ENCODE results near the gene CADPS.

CADPS gene

DNA sequence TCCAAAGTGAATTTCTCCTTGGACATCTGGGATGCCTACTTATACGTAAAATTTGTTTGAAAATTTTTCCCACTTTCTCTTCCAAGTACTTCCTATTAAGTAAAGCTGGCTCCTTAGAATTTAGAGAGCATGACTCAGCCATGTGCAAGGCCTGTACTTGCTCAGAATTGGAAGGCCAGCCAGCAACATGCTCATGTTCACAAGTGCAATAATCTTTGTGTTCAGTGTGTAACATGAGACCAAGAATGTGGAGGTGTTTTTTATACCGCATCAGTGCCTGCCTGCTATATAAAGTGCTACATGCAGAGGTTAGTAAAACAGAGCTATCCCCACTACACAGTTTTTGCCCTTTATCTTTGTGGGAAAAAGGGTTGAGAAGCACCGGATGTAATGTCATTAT, 349.9 kb downstream of the CADPS start:
- no peak for DNase-seq (ENCODE audit: low read depth in 1 of 2, low spot score in 1 of 2)

DNA sequence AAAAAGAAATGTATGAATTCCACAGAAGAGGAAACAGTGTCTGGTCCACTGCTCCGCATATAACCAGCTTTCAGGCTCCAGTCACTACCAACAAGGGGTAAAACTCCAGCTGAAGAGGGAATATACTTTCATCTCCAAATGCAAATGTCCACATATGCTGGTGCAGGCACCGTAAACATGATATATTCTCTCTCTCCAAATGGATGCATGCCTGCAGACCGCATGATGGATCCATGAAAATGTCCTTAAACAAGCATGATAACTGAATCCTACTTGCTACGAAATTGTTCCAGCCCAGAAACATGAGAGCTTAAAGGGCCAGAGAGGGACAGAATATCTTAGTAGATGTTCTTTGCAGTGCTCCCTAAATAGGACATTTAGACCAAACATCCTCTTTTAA, 351.5 kb downstream of the CADPS start:
- DNase-seq (ENCODE audit: low read depth in 1 of 2, low spot score in 1 of 2) = no peak

DNA sequence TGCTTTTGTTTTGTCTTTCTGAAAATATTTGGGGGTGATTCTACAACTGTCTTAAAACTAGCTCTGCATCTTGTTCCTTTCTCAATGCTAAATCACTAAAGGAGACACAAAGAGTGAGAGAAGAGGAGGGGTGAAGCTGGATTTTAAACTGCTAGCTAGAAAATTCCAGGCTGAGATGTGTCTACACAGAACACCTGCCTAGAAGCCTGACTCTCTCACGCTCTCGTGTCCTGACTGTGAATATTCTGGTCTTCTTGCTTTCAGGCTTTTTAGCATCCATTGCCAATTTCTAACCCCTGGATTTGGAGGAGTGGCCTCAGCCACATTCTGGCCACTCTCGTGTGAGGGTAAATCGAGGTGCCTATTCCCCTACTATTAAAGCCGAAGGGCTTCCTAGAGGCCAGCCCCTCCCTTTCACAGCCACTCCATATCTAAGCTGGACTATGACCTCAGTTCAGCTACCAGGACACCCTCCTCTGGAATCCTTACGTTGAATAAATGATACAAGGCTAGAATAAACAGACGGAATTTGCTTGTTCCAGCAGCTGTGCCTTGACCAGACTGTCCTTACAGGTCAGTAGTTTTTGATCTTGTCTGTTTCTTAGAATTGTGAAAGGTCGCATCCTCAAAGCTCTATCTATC, 353.6 kb downstream of the CADPS start:
- DNase-seq (ENCODE audit: low read depth in 1 of 2, low spot score in 1 of 2) = no peak

DNA sequence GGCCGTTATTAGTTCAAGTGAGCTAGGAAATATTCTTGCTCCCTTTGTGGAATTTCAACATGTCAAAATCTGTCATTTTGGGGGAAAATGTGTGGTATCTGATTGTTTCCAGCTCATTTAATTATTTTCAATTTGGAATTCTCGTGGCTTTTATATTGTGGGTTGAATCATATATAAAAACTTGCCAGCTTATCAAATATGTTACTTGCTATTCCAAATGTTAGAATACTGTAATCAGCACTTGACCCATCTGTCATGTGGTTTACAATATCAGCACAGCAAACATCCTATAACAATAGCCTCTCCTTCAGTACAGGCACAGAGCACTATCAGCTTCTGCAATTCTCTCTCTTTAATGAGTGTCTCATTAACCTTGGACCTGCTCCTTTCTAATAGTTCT, 371.7 kb downstream of the CADPS start:
- no peak for DNase-seq (ENCODE audit: low read depth in 1 of 2, low spot score in 1 of 2)

DNA sequence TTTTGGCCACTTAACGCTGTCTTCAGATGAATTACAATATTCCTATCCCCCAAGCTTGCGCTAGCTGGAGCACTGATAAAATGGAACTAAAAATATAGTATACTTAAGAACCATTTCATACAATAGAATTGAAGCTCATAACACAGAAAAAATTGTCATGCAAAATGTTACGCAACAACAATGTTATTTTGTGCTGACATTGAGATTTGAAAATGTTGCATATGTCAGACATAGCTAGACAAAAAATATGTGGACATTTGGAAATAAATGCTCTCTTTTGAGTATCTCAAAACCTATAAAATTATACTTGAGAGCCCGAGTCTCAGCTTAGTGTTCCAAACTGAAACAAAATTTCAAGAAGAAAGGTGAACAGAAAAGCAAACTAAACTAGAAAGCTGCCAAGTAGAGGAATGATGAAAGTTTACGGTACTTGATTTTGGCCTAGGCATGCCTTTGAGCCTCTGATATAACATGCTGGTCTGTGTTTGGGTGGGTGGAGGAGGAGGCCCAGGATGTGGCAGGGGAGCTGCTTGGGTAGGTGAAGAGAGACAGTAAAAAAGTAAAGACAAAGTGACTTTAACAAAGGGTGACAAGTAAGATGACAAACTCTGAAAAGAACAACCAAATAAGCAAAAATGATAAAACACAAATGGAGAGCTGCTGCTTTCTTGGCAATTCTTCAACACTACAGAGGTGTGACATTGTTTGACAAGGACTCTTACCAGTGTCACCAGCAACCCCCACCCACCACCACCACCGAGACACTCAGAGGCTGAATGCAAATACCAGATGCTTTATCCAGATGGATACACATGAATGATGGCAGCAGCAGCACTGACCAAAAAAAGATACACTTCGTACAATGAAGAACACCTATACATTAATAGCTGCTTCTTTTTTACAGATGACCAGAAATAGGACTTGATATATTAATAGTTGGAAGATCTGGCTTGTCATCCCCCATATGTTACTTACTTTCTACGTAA, 372.6 kb downstream of the CADPS start:
- DNase-seq (ENCODE audit: low read depth in 1 of 2, low spot score in 1 of 2) = no peak

DNA sequence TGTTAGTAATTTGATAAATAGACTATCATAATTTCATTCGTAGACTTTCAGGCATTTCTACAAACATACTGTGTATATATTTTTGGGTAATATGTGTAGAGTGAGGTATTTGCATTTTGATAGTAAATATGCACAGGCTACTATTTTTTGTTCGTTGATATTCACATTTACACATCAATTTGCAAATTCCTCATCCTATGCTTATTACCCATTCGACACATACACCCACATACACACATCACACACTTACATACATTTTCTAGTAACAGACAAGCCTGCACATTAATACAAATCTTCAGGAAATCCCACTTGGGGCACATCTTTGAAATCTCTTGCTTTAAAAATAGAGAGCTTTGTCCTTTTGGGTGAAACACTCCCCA, 373.9 kb downstream of the CADPS start:
- no peak for DNase-seq (ENCODE audit: low read depth in 1 of 2, low spot score in 1 of 2)

DNA sequence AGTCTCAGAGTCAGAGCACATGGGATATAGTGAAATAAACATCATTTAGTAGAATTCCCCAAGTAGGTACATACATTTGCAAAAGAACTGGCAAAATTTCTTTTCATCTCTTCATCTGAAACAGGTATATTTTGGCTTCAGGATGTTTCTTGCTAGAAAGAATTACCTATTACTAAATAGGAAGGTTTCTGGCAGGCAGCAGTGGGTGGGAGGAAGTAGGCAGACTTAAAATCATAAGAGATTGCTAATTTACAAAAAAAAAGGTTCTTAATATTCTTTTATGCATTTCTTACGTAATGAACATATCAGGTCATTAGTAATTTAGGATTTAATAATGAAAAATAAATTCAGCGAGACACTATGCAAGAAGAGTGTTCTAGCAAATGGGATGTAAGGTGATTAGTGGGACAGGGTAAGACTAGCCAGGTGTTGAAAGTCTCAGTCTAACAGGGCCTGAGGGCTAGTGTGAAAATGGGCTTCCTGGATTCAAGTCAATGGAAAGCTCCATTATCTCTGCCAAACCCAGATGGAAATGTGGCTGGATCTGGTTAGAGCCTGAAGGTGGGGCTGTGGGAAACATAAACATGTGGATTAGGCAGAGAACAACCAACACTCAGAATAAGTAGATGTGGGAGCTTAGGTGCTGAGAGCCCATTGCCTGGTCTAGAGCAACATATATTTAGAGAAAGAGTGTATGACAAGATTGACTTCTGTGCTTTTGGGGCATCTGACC, 374.5 kb downstream of the CADPS start:
- no peak for DNase-seq (ENCODE audit: low read depth in 1 of 2, low spot score in 1 of 2)

DNA sequence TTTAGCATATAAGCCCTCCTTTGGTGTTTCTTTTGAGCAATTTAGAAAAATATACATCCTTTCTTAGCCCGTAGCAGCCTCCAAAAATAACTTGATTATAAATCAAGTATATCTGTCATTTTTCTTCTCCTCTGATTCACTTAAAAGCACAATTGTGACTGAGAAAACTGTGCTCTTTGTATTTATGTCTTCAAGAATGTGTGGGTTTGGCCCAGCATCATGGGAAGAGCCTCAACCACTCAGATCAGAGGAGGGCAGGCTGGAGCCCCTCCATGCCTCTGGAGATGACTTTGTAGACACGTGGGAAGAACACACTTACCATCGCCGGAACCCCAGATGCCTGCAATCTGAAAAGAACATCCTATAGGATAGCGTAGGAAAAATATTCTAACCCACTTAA, 378.1 kb downstream of the CADPS start:
- no peak for DNase-seq (ENCODE audit: low read depth in 1 of 2, low spot score in 1 of 2)

DNA sequence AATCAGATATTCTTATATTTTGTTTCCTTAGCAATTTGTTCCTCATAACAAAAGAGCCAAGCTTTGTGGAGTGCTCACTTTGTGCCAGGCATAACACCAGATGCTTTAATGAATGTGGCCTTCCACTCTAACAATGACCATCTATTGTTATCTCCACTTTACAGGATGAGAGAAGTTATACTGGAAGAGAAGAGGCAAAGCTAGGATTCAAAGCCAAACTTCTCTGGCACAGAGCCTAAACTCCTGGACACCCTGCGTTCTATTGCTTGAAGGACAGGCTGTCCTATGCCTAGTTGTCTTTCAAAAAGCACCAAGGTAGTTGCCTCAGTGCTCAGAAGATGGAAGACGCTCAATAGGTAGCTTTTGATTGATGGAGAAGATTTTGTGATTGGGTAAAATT, 378.7 kb downstream of the CADPS start:
- DNase-seq (ENCODE audit: low read depth in 1 of 2, low spot score in 1 of 2) = no peak

DNA sequence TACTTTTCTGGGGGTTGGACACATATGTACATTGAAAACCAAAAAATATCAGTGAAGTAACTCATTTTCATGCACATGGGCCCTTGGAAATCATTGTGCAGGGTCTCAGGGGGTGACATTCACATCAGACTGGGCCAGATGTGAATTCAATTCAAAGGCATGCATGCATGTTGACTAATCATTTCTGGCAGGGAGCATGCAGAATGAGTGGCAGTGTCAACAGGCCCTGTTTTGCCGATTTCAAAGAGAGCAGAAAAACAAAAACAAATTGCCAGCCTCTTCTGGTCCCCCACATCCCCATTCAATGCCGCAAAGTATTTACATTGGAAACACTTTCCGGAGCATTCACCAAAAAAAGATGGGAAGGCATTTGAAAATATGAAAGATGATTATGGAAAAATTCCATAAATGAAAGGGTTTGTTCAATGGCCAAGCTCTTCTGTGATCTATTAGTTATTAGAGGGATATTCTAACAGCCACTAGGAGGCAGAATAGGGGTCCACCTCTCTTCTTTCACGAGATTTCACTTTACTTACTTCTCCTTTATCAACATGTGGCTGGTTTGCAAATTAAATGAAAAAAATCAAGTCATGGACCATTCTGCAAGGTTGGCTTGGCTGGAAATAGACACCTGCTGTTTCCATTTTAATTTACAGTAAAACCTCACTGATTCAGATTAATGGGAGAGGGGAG, 382.0 kb downstream of the CADPS start:
- DNase-seq (ENCODE audit: low read depth in 1 of 2, low spot score in 1 of 2) = no peak

DNA sequence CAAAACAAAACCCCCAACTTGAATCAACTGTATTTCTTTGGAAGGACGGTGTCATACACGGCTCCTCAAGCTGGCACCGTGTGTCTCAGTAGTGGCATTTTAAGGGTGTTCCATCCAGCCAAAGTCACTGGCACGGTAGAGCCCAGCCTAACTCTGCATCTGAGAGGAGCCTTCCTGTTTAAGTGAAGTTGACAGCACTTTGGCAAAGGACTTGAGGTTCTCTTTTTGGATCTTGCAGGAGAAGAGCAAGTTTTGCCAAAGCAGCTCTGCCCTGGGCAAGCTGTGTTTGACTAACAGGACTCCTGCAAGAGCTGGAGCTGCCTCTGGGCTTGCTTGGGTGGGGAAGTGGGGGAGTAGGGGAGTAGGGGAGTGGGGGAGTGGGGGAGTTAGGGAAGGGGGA, 392.3 kb downstream of the CADPS start:
- no peak for DNase-seq (ENCODE audit: low read depth in 1 of 2, low spot score in 1 of 2)

DNA sequence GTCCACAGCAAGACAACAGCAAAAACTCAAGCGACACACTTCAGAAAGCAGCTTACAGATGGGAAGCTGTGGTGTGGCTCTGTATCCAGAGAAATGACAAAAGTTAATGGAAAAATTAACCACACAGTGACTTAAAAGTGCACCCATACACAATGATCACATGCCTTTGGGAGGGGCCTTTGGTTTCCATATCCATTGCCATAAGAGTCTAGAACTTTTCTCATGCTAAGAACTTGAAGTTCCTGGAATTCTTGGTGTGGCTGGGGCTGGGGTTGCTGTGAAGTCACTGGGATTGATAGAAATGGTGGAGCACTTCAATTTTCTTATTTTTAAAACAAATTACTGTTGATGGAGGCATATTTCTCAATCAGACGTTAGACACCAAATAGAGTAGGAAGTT, 393.3 kb downstream of the CADPS start:
- DNase-seq (ENCODE audit: low read depth in 1 of 2, low spot score in 1 of 2) = no peak

DNA sequence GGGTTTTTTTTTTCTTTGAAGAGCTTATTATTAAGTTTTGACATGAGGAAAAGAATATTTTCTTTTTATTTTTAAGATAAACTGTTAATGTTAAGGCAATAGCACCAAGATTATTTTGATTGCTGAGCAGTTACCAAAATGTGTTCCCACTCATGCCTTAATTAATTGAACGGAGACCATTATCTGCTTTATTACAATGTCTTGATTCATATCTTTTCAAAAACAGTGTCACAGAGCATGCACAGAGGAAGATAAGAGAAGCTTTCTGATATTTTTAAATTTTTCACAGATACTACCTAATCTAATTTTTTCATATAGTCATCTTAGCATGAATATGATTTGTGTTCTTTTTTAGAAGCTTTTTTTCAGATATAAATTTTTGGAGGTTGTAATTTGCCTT, 395.2 kb downstream of the CADPS start:
- no peak for DNase-seq (ENCODE audit: low read depth in 1 of 2, low spot score in 1 of 2)

DNA sequence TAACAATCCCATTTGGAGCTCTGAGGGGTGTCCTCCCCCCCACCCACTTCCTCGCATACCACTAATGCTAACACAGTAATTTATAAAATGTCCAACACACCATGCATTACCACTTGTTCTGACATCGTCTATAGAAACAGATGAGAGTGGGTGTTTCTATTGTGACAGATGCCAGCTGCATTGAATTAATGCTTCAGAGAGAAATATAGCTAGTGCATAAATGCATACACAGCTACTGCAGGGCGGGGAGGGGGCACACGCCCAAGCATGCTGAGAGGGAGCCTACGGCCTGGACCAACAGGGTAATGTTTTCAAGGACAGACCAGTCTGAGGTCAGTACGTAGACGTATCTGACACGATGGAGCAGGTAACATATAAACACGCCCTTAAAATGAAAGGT, 395.9 kb downstream of the CADPS start:
- no peak for DNase-seq (ENCODE audit: low read depth in 1 of 2, low spot score in 1 of 2)

DNA sequence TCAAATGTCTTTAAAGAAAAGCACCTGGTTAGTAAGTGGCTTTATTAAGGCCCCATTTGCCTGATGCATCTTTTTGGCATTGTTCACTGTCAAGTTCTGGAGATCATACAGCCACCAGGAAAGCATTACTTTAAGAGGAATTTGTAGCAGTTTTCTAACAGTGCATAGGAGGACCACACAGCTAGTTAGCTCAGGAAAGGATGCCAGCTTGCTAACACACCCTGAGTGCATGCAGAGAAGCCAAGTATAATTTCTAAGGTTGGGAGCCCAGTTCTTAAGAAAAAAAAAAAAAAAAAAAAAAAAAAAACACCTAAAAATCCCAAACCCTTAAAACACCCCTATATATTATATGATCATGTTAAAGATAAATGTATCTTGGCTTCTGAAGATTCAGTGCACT, 399.9 kb downstream of the CADPS start:
- DNase-seq (ENCODE audit: low read depth in 1 of 2, low spot score in 1 of 2) = no peak

DNA sequence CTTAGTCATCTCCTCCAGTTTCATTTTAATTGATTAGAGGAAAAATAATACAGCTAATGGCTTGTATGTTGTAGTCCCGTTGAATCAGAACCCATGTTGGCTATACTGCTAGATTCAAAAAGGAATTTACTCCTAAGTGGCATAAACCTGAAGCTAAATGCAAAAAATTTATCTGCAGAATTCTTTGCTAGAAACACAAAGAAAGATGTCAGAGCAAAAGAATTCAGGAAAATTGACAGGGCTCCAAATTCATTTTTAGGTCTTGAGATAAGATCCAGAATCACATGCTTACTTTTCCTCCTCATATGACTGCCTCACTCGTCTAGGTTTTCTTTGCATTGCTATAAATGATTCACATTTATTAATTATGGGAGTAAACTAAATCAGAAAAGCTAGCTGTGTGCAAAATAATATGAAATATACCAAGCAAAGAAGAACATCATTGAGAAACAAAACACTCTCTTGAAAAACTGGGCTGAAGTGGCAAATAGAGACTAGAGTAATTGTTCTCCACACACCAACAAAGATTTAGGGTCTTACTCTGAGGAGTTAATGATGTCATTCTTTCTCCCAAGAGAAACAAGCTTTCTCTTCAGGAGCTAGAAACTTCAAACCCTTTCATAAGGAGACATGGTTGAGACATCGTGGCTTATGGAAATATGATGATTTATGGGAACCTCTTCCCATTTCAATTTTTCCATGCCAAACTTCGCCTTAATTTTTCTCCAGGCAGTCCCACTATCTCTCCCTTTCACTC, 407.1 kb downstream of the CADPS start:
- no peak for DNase-seq (ENCODE audit: low read depth in 1 of 2, low spot score in 1 of 2)

DNA sequence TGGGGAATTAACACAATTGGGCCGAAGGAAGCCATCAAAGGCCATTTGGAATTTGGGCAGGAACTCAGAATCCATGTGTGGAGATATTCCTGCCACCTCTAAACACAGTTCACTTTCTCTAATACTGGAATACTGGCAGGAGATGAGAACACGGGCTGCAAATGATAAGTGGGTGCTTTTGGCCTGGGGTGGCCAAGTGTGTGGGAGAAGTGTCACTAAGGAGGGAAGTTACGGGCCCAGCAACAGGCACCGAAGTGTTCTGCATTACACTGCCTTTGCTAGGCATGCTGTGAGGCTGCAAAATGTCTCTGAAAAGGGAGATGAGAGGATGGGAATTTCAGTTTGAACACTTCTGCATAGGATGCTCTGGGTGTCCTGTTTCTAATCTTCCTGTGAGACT, 412.4 kb downstream of the CADPS start:
- DNase-seq (ENCODE audit: low read depth in 1 of 2, low spot score in 1 of 2) = no peak

DNA sequence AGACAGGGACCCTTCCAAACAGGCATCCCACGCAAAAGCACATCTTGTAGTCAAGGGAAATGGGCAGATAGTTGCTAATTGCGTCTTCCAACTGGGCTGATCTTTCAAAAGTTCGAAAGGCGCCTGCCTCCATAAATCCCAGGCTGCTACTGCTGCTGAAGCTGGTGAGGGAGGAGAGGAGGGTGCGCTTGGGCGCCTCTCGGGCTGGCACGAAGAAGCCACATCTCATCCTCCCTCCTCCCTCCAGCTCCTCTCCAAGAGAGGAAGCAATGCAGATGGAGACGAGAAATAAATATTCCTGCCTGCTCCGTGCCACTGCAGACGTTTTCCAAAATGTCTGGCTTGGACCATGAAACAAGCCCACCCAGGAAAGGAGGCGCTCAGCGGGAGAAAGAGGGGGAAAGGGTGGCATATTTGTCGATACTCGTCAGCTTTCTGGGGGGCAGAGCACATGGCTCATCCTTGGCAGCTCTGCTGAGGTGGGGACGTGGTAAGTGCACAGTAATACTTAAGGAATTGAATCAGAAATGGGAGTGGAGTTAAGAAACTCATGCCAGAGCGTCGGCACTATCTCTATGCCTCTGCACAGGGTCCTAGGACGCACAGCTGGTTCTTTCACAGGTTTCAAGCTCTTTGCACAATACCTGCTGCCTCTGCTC, 413.0 kb downstream of the CADPS start:
- DNase-seq (ENCODE audit: low read depth in 1 of 2, low spot score in 1 of 2) = no peak

DNA sequence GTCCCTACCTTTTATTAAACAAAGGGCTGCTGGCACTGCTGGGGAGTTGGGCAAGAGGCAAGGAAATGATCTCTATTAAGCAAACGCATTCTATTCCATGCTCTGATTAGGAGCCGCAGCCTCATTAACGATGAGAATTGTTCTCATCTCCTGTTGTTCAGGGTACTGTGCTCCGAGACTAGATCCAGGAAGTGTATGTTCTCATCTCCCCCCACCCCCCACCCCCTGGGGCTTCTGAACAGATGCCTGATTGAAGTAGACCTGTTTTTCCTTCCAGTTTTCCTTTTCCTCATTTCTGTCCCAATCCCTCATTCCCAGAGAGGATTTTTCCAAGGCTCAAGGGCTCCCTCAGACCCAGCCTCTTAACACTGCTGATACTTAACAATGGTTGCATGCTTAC, 420.3 kb downstream of the CADPS start:
- DNase-seq (ENCODE audit: low read depth in 1 of 2, low spot score in 1 of 2) = no peak

DNA sequence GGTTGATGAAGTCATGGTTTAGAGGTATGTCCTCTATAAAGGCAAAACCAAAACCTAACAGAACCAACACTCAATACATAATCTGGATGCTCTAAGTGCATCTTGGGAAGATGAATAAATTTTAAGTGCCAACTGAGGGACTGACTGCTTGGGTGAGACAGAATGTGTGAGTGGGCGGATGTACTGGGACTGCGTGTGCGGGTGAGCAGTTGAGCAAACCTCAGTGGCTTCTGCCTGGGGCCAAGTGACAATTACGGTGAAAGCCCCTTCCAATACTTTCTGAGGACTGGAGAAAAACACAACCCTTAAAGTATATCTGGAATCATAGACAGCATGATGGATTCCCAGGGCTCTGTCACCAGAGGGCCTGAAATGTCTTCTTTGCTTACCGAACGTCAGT, 421.8 kb downstream of the CADPS start:
- no peak for DNase-seq (ENCODE audit: low read depth in 1 of 2, low spot score in 1 of 2)
